K562 (cell line): ENCODE data around the gene BCAS1. TPM values are rescaled to one million over a fixed set of nuclear protein-coding genes. Genes with fewer than 3 reads are reported as not detected.

Experiments used
- ATAC-seq: fragments of 200-7000 bp; cut with Tn5 transposase; 3 replicates; pipeline ENCODE4 v1.9.1; 2020; ENCODE audit warnings: moderate library complexity
- BruUV-seq: library from RNA; stranded (reverse); fragments of 400-500 nt; replicated peaks from 2 replicates; lab custom pipeline; 2021; lab: Mats Ljungman, UMichigan
- CTCF ChIA-PET: fragments of 300-600 bp; formaldehyde crosslinking; extraction: SDS; loops from one replicate; lab custom pipeline; 2021; ENCODE audit warnings: low intra/inter-chr PET ratio; lab: Yijun Ruan, JAX
- POLR2A ChIA-PET: fragments of 300-600, 350-650 bp; sonication (Branson Sonifier 250); formaldehyde crosslinking; extraction: SDS; loops from one replicate; lab custom pipeline; 2021; ENCODE audit warnings: antibody characterized with exemption, inconsistent platforms; lab: Yijun Ruan, JAX
- DNase-seq, 4 experiments: peaks; one replicate each; pipeline versions ENCODE4 v3.0.0 to v3.0.0-alpha.2; 2011 to 2018; ENCODE audit warnings: low spot score in 3 of 4, mixed read lengths in 3 of 4; ENCODE audit errors: extremely low read depth in 1 of 4
- FAIRE-seq: peaks from 2 replicates; lab custom pipeline; 2011; peaks lifted over from hg19 to GRCh38; lab: Jason Lieb, UNC
- H2AFZ ChIP-seq: 2 replicates; pipeline ENCODE4 v1.6.0; 2011; ENCODE audit warnings: low read depth, low read length, control low read depth, inconsistent platforms
- H3K27ac ChIP-seq: fragments of 200-600 bp; 3 replicates; pipeline ENCODE4 v1.8.0; 2011; ENCODE audit warnings: low read depth, mild to moderate bottlenecking, control low read depth, inconsistent platforms, low read length, moderate library complexity, mixed read lengths; ENCODE audit errors: extremely low read depth
- H3K27me3 ChIP-seq, 2 experiments: fragments of 300-600 bp in 1 of 2; 2 replicates in 1 of 2; 3 replicates in 1 of 2; pipeline versions ENCODE4 v1.6.0 to v1.8.0; 2011; ENCODE audit warnings: inconsistent platforms in 2 of 2, low read length in 2 of 2, mild to moderate bottlenecking in 1 of 2, mixed read lengths in 1 of 2, moderate library complexity in 1 of 2; ENCODE audit not compliant: control insufficient read depth in 2 of 2, insufficient read depth in 2 of 2
- H3K36me3 ChIP-seq: fragments of 300-600 bp; 3 replicates; pipeline ENCODE4 v1.8.0; 2011; ENCODE audit warnings: mild to moderate bottlenecking, low read length, inconsistent platforms; ENCODE audit not compliant: control insufficient read depth, insufficient read depth
- H3K4me1 ChIP-seq, 2 experiments: fragments of 200-600 bp in 1 of 2; replicated peaks in 1 of 2; 2 replicates in 1 of 2; 3 replicates in 1 of 2; pipeline versions ENCODE4 v1.5.1 to v1.8.0; 2011; ENCODE audit warnings: inconsistent platforms in 2 of 2, low read length in 2 of 2, mild to moderate bottlenecking in 1 of 2, mixed read lengths in 1 of 2, moderate library complexity in 1 of 2; ENCODE audit not compliant: control insufficient read depth in 2 of 2, insufficient read depth in 2 of 2
- H3K4me2 ChIP-seq: 2 replicates; pipeline ENCODE4 v1.6.1; 2011; ENCODE audit warnings: low read length, control low read depth, inconsistent platforms, mixed read lengths; ENCODE audit not compliant: insufficient read depth
- H3K4me3 ChIP-seq: fragments of 200-600 bp; sonication (generic), shearing (Covaris generic); 2 replicates; pipeline ENCODE4 v1.5.1; 2016; ENCODE audit warnings: control low read depth, inconsistent platforms
- H3K79me2 ChIP-seq: fragments of 200-600 bp; 3 replicates; pipeline ENCODE4 v1.8.0; 2011; ENCODE audit warnings: low read length, inconsistent platforms; ENCODE audit not compliant: control insufficient read depth, insufficient read depth
- H3K9ac ChIP-seq, 2 experiments: 2 replicates each; pipeline versions ENCODE4 v1.6.0 to v1.6.1; 2011; ENCODE audit warnings: low read depth in 2 of 2, low read length in 2 of 2, control low read depth in 1 of 2, inconsistent platforms in 1 of 2, mild to moderate bottlenecking in 1 of 2, mixed read lengths in 1 of 2; ENCODE audit not compliant: insufficient read depth in 1 of 2
- H3K9me1 ChIP-seq: one replicate; pipeline ENCODE4 v1.6.0; 2011; ENCODE audit warnings: inconsistent platforms, mild to moderate bottlenecking, low read length, moderate library complexity; ENCODE audit not compliant: control insufficient read depth, insufficient read depth
- H3K9me3 ChIP-seq: replicated peaks from 2 replicates; pipeline ENCODE4 v1.5.1; 2011; ENCODE audit warnings: low read depth, low read length, inconsistent platforms; ENCODE audit not compliant: control insufficient read depth, insufficient read depth
- H4K20me1 ChIP-seq: replicated peaks from 2 replicates; pipeline ENCODE4 v1.6.1; 2011; ENCODE audit warnings: low read length, inconsistent platforms, mixed read lengths; ENCODE audit not compliant: control insufficient read depth, insufficient read depth
- CREB5 ChIP-seq: fragments of 250-450 bp; sonication (Bioruptor Pico); IDR thresholded peaks from 2 replicates; pipeline ENCODE4 v1.5.0; 2020; ENCODE audit warnings: mild to moderate bottlenecking
- ZBTB11 ChIP-seq, 3 experiments: fragments of 200-800 bp in 1 of 3; fragments of 250-450 bp in 1 of 3; fragments of 450-650 bp in 1 of 3; sonication (Bioruptor Pico) in 1 of 3; sonication (Bioruptor generic) in 1 of 3; formaldehyde crosslinking in 1 of 3; IDR thresholded peaks; 2 replicates each; pipeline versions ENCODE4 v1.6.1 to v1.8.0; 2016 to 2022; ENCODE audit warnings: mild to moderate bottlenecking in 2 of 3, missing genetic modification characterization in 2 of 3, missing compliant biosample characterization in 1 of 3, moderate library complexity in 1 of 3
- WGBS: fragments of 100-300 bp; shearing (Covaris generic); methylation state at CpG from one replicate; pipeline ENCODE4 v1.1.6; 2016; ENCODE audit warnings: low coverage, mixed read lengths; ENCODE audit not compliant: insufficient coverage; ENCODE audit errors: missing lambda C conversion rate; 5-methylcytosine and 5-hydroxymethylcytosine counted together
- in situ Hi-C: fragments of 300-500 bp; cut with MboI; formaldehyde crosslinking; loops from 4 replicates; pipeline ENCODE4 v1.15.0; 2018; ENCODE audit warnings: inconsistent platforms, mixed read lengths
- intact Hi-C: fragments of 100-400 bp; cut with micrococcal nuclease; formaldehyde crosslinking; loops from 2 replicates; pipeline ENCODE4 v1.14.2; 2022
- polyA plus RNA-seq, 8 experiments: library from polyadenylated mRNA; depleted of rRNA in 4 of 8; stranded (reverse) in 5 of 8; unstranded in 3 of 8; fragments of >200 nt; fragmentation: Nextera tagmentation in 2 of 8; fragmentation: Illumina TruSeq in 1 of 8; extraction: Ambion mirVana in 2 of 8; extraction: Trizol in 1 of 8; gene quantifications; 2 replicates each; pipeline versions ENCODE4 v1.2.1 to v1.2.3, GENCODE V29; 2011 to 2014; ENCODE audit warnings: inconsistent platforms in 1 of 8, missing spikeins in 1 of 8
- total RNA-seq, 7 experiments: library from RNA; depleted of rRNA in 6 of 7; stranded (reverse); fragments of >200 nt in 6 of 7; fragmentation: Illumina TruSeq in 2 of 7; extraction: Trizol in 2 of 7; gene quantifications; 2 replicates each; pipeline versions ENCODE4 v1.2.1 to v1.2.3, GENCODE V29; 2011 to 2021; ENCODE audit warnings: low replicate concordance in 1 of 7

Gene BCAS1
- total and polyA plus RNA-seq, 9 of the 15 experiments (the other 6 are each of a cell fraction or from before 2014, with no cell fraction given), result 0.18 to 2.3 (median 0.93) TPM

GRCh38 chr20:53990768-53991450 is 79.5 kb downstream of the BCAS1 start:
- Histone ChIP-seq H2AFZ (no peak overlapping the region), H3K79me2 (no peaks in the 10 kb centered on the region), H3K9ac (no peak overlapping the region), H3K4me3 (no peak overlapping the region), H3K9me3 (no peaks in the 10 kb centered on the region), H3K4me1 (no peaks in the 10 kb centered on the region)
- FAIRE-seq (no peak), DNase-seq (no peak), ATAC-seq (no peak)
- ChIA-PET POLR2A (interaction anchor here (0.9 kb wide), 1 partner anchor 13 kb away, joined by 4 read pairs; no protein-coding TSS in a partner anchor), CTCF (no interaction called here)
- 3% methylated on average over 9 of the region's 9 CpGs for WGBS
- in situ Hi-C loops, result no loop called here
- TF ChIP-seq ZBTB11 (CRISPR knock-in tag; IDR thresholded peaks at IDR 0.05) (peak in 1 of 3 experiments; percentile 53; a peak in 2 of 6 replicates), CREB5 (no peak)
- TF ChIP-seq, all 486 proteins: peak for 1
- peaks cover 2 to 7% of the 10 kb centered on the region in 2 experiments; a peak in 3 of 5 replicates for H3K27me3 ChIP-seq
- H3K27ac ChIP-seq, result no peak overlapping the region
- H3K4me2 ChIP-seq, result no peak overlapping the region
- BruUV-seq, result no TSS peak
- H3K9me1 ChIP-seq, result no peaks in the 10 kb centered on the region
- no peaks in the 10 kb centered on the region for H3K36me3 ChIP-seq
- no peaks in the 10 kb centered on the region for H4K20me1 ChIP-seq
- intact Hi-C loops, result no loop called here
